ENCODE data around the gene PTCH1.

PTCH1 gene

GRCh38 chr9:95479330-95479729 is 37.4 kb downstream of the PTCH1 start:
- FAIRE-seq (no peak), DNase-seq (ENCODE audit: insufficient read length) (no peak)
- no peak for TF ChIP-seq POLR2A (IDR thresholded peaks at IDR 0.05; ENCODE audit: low read depth, low read length)
- TF ChIP-seq POLR2AphosphoS5 (IDR thresholded peaks at IDR 0.05; ENCODE audit: low read depth, low read length), result no peak
- no peak for TF ChIP-seq TAF1 (IDR thresholded peaks at IDR 0.05; ENCODE audit: borderline replicate concordance, low read depth, low read length)

GRCh38 chr9:95478335-95478734 is 38.4 kb downstream of the PTCH1 start:
- DNase-seq (ENCODE audit: insufficient read length) (no peak), FAIRE-seq (no peak)
- TF ChIP-seq TAF1 (IDR thresholded peaks at IDR 0.05; ENCODE audit: borderline replicate concordance, low read depth, low read length), result no peak
- TF ChIP-seq POLR2AphosphoS5 (IDR thresholded peaks at IDR 0.05; ENCODE audit: low read depth, low read length), result no peak
- no peak for TF ChIP-seq POLR2A (IDR thresholded peaks at IDR 0.05; ENCODE audit: low read depth, low read length)

GRCh38 chr9:95477885-95478284 is 38.9 kb downstream of the PTCH1 start:
- FAIRE-seq, result no peak
- TF ChIP-seq TAF1 (IDR thresholded peaks at IDR 0.05; ENCODE audit: borderline replicate concordance, low read depth, low read length) (no peak), POLR2A (IDR thresholded peaks at IDR 0.05; ENCODE audit: low read depth, low read length) (no peak), POLR2AphosphoS5 (IDR thresholded peaks at IDR 0.05; ENCODE audit: low read depth, low read length) (no peak)
- no peak for DNase-seq (ENCODE audit: insufficient read length)

- no peak for FAIRE-seq
- no peak for DNase-seq (ENCODE audit: insufficient read length)
- TF ChIP-seq POLR2AphosphoS5 (IDR thresholded peaks at IDR 0.05; ENCODE audit: low read depth, low read length), result no peak
- no peak for TF ChIP-seq TAF1 (IDR thresholded peaks at IDR 0.05; ENCODE audit: borderline replicate concordance, low read depth, low read length)
- no peak for TF ChIP-seq POLR2A (IDR thresholded peaks at IDR 0.05; ENCODE audit: low read depth, low read length)
Observed at GRCh38 chr9:95477441-95477840, 39.3 kb downstream of the PTCH1 start.

GRCh38 chr9:95468791-95469190 is 48.0 kb downstream of the PTCH1 start:
- FAIRE-seq (no peak), DNase-seq (ENCODE audit: insufficient read length) (no peak)
- TF ChIP-seq POLR2AphosphoS5 (IDR thresholded peaks at IDR 0.05; ENCODE audit: low read depth, low read length) (no peak), TAF1 (IDR thresholded peaks at IDR 0.05; ENCODE audit: borderline replicate concordance, low read depth, low read length) (no peak), POLR2A (IDR thresholded peaks at IDR 0.05; ENCODE audit: low read depth, low read length) (no peak)

- FAIRE-seq (no peak), DNase-seq (ENCODE audit: insufficient read length) (no peak)
- no peak for TF ChIP-seq POLR2A (IDR thresholded peaks at IDR 0.05; ENCODE audit: low read depth, low read length)
- no peak for TF ChIP-seq POLR2AphosphoS5 (IDR thresholded peaks at IDR 0.05; ENCODE audit: low read depth, low read length)
- TF ChIP-seq TAF1 (IDR thresholded peaks at IDR 0.05; ENCODE audit: borderline replicate concordance, low read depth, low read length), result no peak
Observed at GRCh38 chr9:95465115-95465514, 51.7 kb downstream of the PTCH1 start.

GRCh38 chr9:95463148-95464060 is 53.4 kb downstream of the PTCH1 start:
- no peak for DNase-seq (ENCODE audit: insufficient read length)
- no peak for FAIRE-seq
- TF ChIP-seq TAF1 (IDR thresholded peaks at IDR 0.05; ENCODE audit: borderline replicate concordance, low read depth, low read length) (no peak), POLR2AphosphoS5 (IDR thresholded peaks at IDR 0.05; ENCODE audit: low read depth, low read length) (no peak), POLR2A (IDR thresholded peaks at IDR 0.05; ENCODE audit: low read depth, low read length) (no peak)

GRCh38 chr9:95462249-95463147 is 54.3 kb downstream of the PTCH1 start:
- FAIRE-seq, result peak; percentile 96
- DNase-seq (ENCODE audit: insufficient read length), result peak; percentile 75
- TF ChIP-seq POLR2AphosphoS5 (IDR thresholded peaks at IDR 0.05; ENCODE audit: low read depth, low read length) (peak; percentile 75; the same call in 1 of the 2 replicates), POLR2A (IDR thresholded peaks at IDR 0.05; ENCODE audit: low read depth, low read length) (peak; percentile 32; the same call in 1 of the 2 replicates), TAF1 (IDR thresholded peaks at IDR 0.05; ENCODE audit: borderline replicate concordance, low read depth, low read length) (no peak)

- no peak for TF ChIP-seq POLR2A (IDR thresholded peaks at IDR 0.05; ENCODE audit: low read depth, low read length)
- no peak for TF ChIP-seq TAF1 (IDR thresholded peaks at IDR 0.05; ENCODE audit: borderline replicate concordance, low read depth, low read length)
- TF ChIP-seq POLR2AphosphoS5 (IDR thresholded peaks at IDR 0.05; ENCODE audit: low read depth, low read length), result no peak
- FAIRE-seq, result no peak
Observed at GRCh38 chr9:95461448-95462248, 55.1 kb downstream of the PTCH1 start.

GRCh38 chr9:95460518-95461164 is 56.1 kb downstream of the PTCH1 start:
- DNase-seq (ENCODE audit: insufficient read length) (no peak), FAIRE-seq (no peak)
- TF ChIP-seq POLR2AphosphoS5 (IDR thresholded peaks at IDR 0.05; ENCODE audit: low read depth, low read length), result no peak
- no peak for TF ChIP-seq TAF1 (IDR thresholded peaks at IDR 0.05; ENCODE audit: borderline replicate concordance, low read depth, low read length)
- no peak for TF ChIP-seq POLR2A (IDR thresholded peaks at IDR 0.05; ENCODE audit: low read depth, low read length)

More at GRCh38 chr9:95461448-95462248, 55.1 kb downstream of the PTCH1 start:
- DNase-seq (ENCODE audit: insufficient read length), result no peak
